ENCODE data around the gene ARMCX4.
"Not testable (repeated sequence)": the region's sequence is repeated elsewhere in the genome, so short reads cannot be mapped to it uniquely, and the experiment has no call there.

ARMCX4 gene

GRCh38 chrX:101491943-101492342, 6.7 kb downstream of the ARMCX4 start:
- in situ Hi-C loops (cut with MboI; ENCODE audit: low pct_unique_long_range_greater_than_20kb, low sequenced_read_pairs, unreplicated experiment): no loop called here
- no peak for TF ChIP-seq CTCF (IDR thresholded peaks at IDR 0.05; ENCODE audit: extremely low read depth, insufficient read depth, missing control alignments)
- no peak for DNase-seq (ENCODE audit: low spot score)

- in situ Hi-C loops (cut with MboI; ENCODE audit: low pct_unique_long_range_greater_than_20kb, low sequenced_read_pairs, unreplicated experiment): no loop called here
- DNase-seq (ENCODE audit: low spot score): no peak
- TF ChIP-seq CTCF (IDR thresholded peaks at IDR 0.05; ENCODE audit: extremely low read depth, insufficient read depth, missing control alignments): no peak
These were observed 8.0 kb downstream of the ARMCX4 start for GRCh38 chrX:101493225-101493624.

GRCh38 chrX:101502929-101503328, 17.7 kb downstream of the ARMCX4 start:
- in situ Hi-C loops (cut with MboI; ENCODE audit: low pct_unique_long_range_greater_than_20kb, low sequenced_read_pairs, unreplicated experiment): not testable (repeated sequence)

GRCh38 chrX:101507372-101507771, 22.1 kb downstream of the ARMCX4 start:
- in situ Hi-C loops (cut with MboI; ENCODE audit: low pct_unique_long_range_greater_than_20kb, low sequenced_read_pairs, unreplicated experiment): no loop called here
- TF ChIP-seq CTCF (IDR thresholded peaks at IDR 0.05; ENCODE audit: extremely low read depth, insufficient read depth, missing control alignments): no peak

More at GRCh38 chrX:101502929-101503328, 17.7 kb downstream of the ARMCX4 start:
- DNase-seq (ENCODE audit: low spot score): not testable (repeated sequence)

GRCh38 chrX:101507986-101508385, 22.7 kb downstream of the ARMCX4 start:
- no peak for DNase-seq (ENCODE audit: low spot score)
- in situ Hi-C loops (cut with MboI; ENCODE audit: low pct_unique_long_range_greater_than_20kb, low sequenced_read_pairs, unreplicated experiment): no loop called here
- TF ChIP-seq CTCF (IDR thresholded peaks at IDR 0.05; ENCODE audit: extremely low read depth, insufficient read depth, missing control alignments): no peak

More at GRCh38 chrX:101507372-101507771, 22.1 kb downstream of the ARMCX4 start:
- DNase-seq (ENCODE audit: low spot score): no peak

- in situ Hi-C loops (cut with MboI; ENCODE audit: low pct_unique_long_range_greater_than_20kb, low sequenced_read_pairs, unreplicated experiment): no loop called here
- no peak for TF ChIP-seq CTCF (IDR thresholded peaks at IDR 0.05; ENCODE audit: extremely low read depth, insufficient read depth, missing control alignments)
- no peak for DNase-seq (ENCODE audit: low spot score)
These were observed 45.7 kb downstream of the ARMCX4 start for GRCh38 chrX:101530944-101531343.

Data from GM13977 (cell line).